Smooth muscle cell (in vitro differentiated cells): ENCODE results near the gene MIER1. TPM values are rescaled to one million over a fixed set of nuclear protein-coding genes. Genes with fewer than 3 reads are reported as not detected.

Experiments used
- DNase-seq: peaks from one replicate; lab custom pipeline; 2025; ENCODE audit not compliant: unreplicated experiment; lab: John Stamatoyannopoulos, UW
- H2AFZ ChIP-seq: fragments of 200-600 bp; sonication (generic); 2 replicates; pipeline ENCODE4 v1.6.0; 2016; ENCODE audit warnings: antibody characterized with exemption, low read depth, mild to moderate bottlenecking
- H3F3A ChIP-seq: fragments of 200-600 bp; sonication (generic); 2 replicates; pipeline ENCODE4 v1.6.0; 2017; ENCODE audit warnings: antibody characterized with exemption, low read depth
- H3K27ac ChIP-seq: fragments of 200-600 bp; sonication (generic); 2 replicates; pipeline ENCODE4 v1.5.1; 2016; ENCODE audit warnings: low read depth, mild to moderate bottlenecking
- H3K27me3 ChIP-seq: fragments of 200-600 bp; sonication (generic); 2 replicates; pipeline ENCODE4 v1.6.1; 2016; ENCODE audit warnings: low read depth, mild to moderate bottlenecking
- H3K36me3 ChIP-seq: fragments of 200-600 bp; sonication (generic); 2 replicates; pipeline ENCODE4 v1.5.1; 2016; ENCODE audit warnings: low read depth
- H3K4me1 ChIP-seq: fragments of 200-600 bp; sonication (generic); 2 replicates; pipeline ENCODE4 v1.5.1; 2016; ENCODE audit warnings: low read depth
- H3K4me2 ChIP-seq: fragments of 200-600 bp; sonication (generic); 2 replicates; pipeline ENCODE4 v1.6.0; 2016; ENCODE audit warnings: mild to moderate bottlenecking
- H3K4me3 ChIP-seq: fragments of 200-600 bp; sonication (generic); 2 replicates; pipeline ENCODE4 v1.5.1; 2016; ENCODE audit warnings: mild to moderate bottlenecking
- H3K79me2 ChIP-seq: fragments of 200-600 bp; sonication (generic); 2 replicates; pipeline ENCODE4 v1.6.0; 2016; ENCODE audit warnings: low read depth, mild to moderate bottlenecking
- H3K9ac ChIP-seq: fragments of 200-600 bp; sonication (generic); 2 replicates; pipeline ENCODE4 v1.6.0; 2016; ENCODE audit warnings: low read depth
- H3K9me3 ChIP-seq: fragments of 200-600 bp; sonication (generic); replicated peaks from 2 replicates; pipeline ENCODE4 v1.5.1; 2016; ENCODE audit warnings: low read depth
- H4K20me1 ChIP-seq: fragments of 200-600 bp; sonication (generic); 2 replicates; pipeline ENCODE4 v1.6.0; 2016; ENCODE audit warnings: low read depth
- CTCF ChIP-seq: fragments of 200-600 bp; sonication (generic); IDR thresholded peaks from 2 replicates; pipeline ENCODE4 v1.5.1; 2017; ENCODE audit warnings: borderline replicate concordance, mild to moderate bottlenecking, antibody characterized with exemption; ENCODE audit not compliant: insufficient read depth, poor library complexity, severe bottlenecking
- WGBS: methylation state at CpG from one replicate; pipeline ENCODE4 v1.1.7; 2016; ENCODE audit warnings: low lambda C conversion rate; 5-methylcytosine and 5-hydroxymethylcytosine counted together
- polyA plus RNA-seq: library from polyadenylated mRNA; unstranded; fragments of >200 nt; fragmentation: Nextera tagmentation; extraction: Ambion mirVana; gene quantifications from 2 replicates; pipeline ENCODE4 v1.2.1, GENCODE V29; 2016
- total RNA-seq: library from RNA; depleted of rRNA; stranded (reverse); fragments of >200 nt; gene quantifications from 2 replicates; pipeline ENCODE4 v1.2.3, GENCODE V29; 2014

MIER1 gene
- total and polyA plus RNA-seq, 2 experiments from 2014 or later = 17.4 to 36.1 TPM

- Histone ChIP-seq H3K27ac (peak overlapping the region; percentile 89), H3K4me1 (no peaks in the 10 kb centered on the region), H3K9ac (no peak overlapping the region), H3K4me3 (no peak overlapping the region), H3F3A (peaks cover 4% of the 10 kb centered on the region), H3K27me3 (no peaks in the 10 kb centered on the region), H3K79me2 (peaks cover 62% of the 10 kb centered on the region), H3K36me3 (peaks cover 15% of the 10 kb centered on the region), H3K4me2 (no peak overlapping the region), H4K20me1 (peaks cover 48% of the 10 kb centered on the region), H3K9me3 (no peaks in the 10 kb centered on the region), H2AFZ (no peak overlapping the region)
- no peak for DNase-seq
- no peak for TF ChIP-seq CTCF
- WGBS = 98% methylated on average over 3 of the region's 3 CpGs
These were observed 20.5 kb downstream of the MIER1 start for GRCh38 chr1:66945316-66945715.

GRCh38 chr1:66947267-66947666 is 22.5 kb downstream of the MIER1 start:
- no peak for DNase-seq
- no peaks in the 10 kb centered on the region for H3K9me3 ChIP-seq
- H3K27ac ChIP-seq = no peak overlapping the region
- H3K27me3 ChIP-seq = no peaks in the 10 kb centered on the region
- peaks cover 15% of the 10 kb centered on the region for H3K36me3 ChIP-seq
- H4K20me1 ChIP-seq = peaks cover 52% of the 10 kb centered on the region
- no peak overlapping the region for H3K4me3 ChIP-seq
- TF ChIP-seq CTCF = no peak
- H3K4me1 ChIP-seq = no peaks in the 10 kb centered on the region
- 94% methylated on average over 1 of the region's 1 CpG for WGBS
- peaks cover 4% of the 10 kb centered on the region for H3F3A ChIP-seq
- H2AFZ ChIP-seq = no peak overlapping the region
- no peak overlapping the region for H3K9ac ChIP-seq
- H3K4me2 ChIP-seq = no peak overlapping the region
- H3K79me2 ChIP-seq = peaks cover 46% of the 10 kb centered on the region

GRCh38 chr1:66951513-66951912 is 26.7 kb downstream of the MIER1 start:
- H3K9me3 ChIP-seq = no peaks in the 10 kb centered on the region
- H2AFZ ChIP-seq = no peak overlapping the region
- TF ChIP-seq CTCF = no peak
- no peaks in the 10 kb centered on the region for H3F3A ChIP-seq
- no peak overlapping the region for H3K9ac ChIP-seq
- WGBS = 53% methylated on average over 6 of the region's 6 CpGs
- H3K27ac ChIP-seq = no peak overlapping the region
- peaks cover 25% of the 10 kb centered on the region for H3K79me2 ChIP-seq
- no peak overlapping the region for H3K4me3 ChIP-seq
- H4K20me1 ChIP-seq = peaks cover 51% of the 10 kb centered on the region
- DNase-seq = no peak
- no peaks in the 10 kb centered on the region for H3K27me3 ChIP-seq
- no peaks in the 10 kb centered on the region for H3K4me1 ChIP-seq
- H3K36me3 ChIP-seq = peaks cover 10% of the 10 kb centered on the region
- no peak overlapping the region for H3K4me2 ChIP-seq

GRCh38 chr1:66954208-66954607 is 29.4 kb downstream of the MIER1 start:
- H3K27me3 ChIP-seq = no peaks in the 10 kb centered on the region
- peaks cover 52% of the 10 kb centered on the region for H4K20me1 ChIP-seq
- no peak overlapping the region for H3K27ac ChIP-seq
- H3K4me1 ChIP-seq = no peaks in the 10 kb centered on the region
- H3F3A ChIP-seq = no peaks in the 10 kb centered on the region
- peaks cover 12% of the 10 kb centered on the region for H3K36me3 ChIP-seq
- no peak overlapping the region for H3K4me2 ChIP-seq
- no peak overlapping the region for H3K4me3 ChIP-seq
- DNase-seq = no peak
- TF ChIP-seq CTCF = no peak
- H3K79me2 ChIP-seq = peaks cover 30% of the 10 kb centered on the region
- 98% methylated on average over 4 of the region's 4 CpGs for WGBS
- no peak overlapping the region for H2AFZ ChIP-seq
- H3K9ac ChIP-seq = no peak overlapping the region
- no peaks in the 10 kb centered on the region for H3K9me3 ChIP-seq
